HCT116 (cell line): ENCODE data around the gene WDR38. TPM values are rescaled to one million over a fixed set of nuclear protein-coding genes. Genes with fewer than 3 reads are reported as not detected.

Source experiments
- ATAC-seq: fragments of 200-7000 bp; cut with Tn5 transposase; 2 replicates; pipeline ENCODE4 v1.9.1; 2020; ENCODE audit warnings: mild to moderate bottlenecking, moderate library complexity
- BruUV-seq: library from RNA; stranded (reverse); fragments of 400-500 nt; replicated peaks from 2 replicates; lab custom pipeline; 2021; lab: Mats Ljungman, UMichigan
- CTCF ChIA-PET: fragments of 300-600 bp; sonication (Branson Sonifier 250); formaldehyde crosslinking; loops from one replicate; lab custom pipeline; 2021; ENCODE audit warnings: antibody characterized with exemption; lab: Charles Lee
- POLR2A ChIA-PET: fragments of 300-600, 350-600 bp; sonication (Branson Sonifier 250); formaldehyde crosslinking; loops from one replicate; lab custom pipeline; 2021; ENCODE audit warnings: antibody characterized with exemption; lab: Charles Lee
- RAD21 ChIA-PET, 2 experiments: fragments of 300-600 bp; sonication (Branson Sonifier 250); formaldehyde crosslinking; loops; one replicate each; lab custom pipeline; 2023; ENCODE audit warnings: low total read pairs in 2 of 2; ENCODE audit not compliant: uncharacterized antibody in 2 of 2, unreplicated experiment in 2 of 2, low non-redundant PET in 1 of 2; lab: Charles Lee
- DNase-seq: peaks from one replicate; pipeline ENCODE4 v3.0.0-alpha.2; 2010; ENCODE audit warnings: low read depth, low spot score
- H2AFZ ChIP-seq: fragments of 200-600 bp; shearing (Covaris generic), sonication (generic); 2 replicates; pipeline ENCODE4 v1.6.1; 2017; ENCODE audit warnings: low read depth, mixed run types, mixed read lengths, antibody characterized with exemption, low read length; ENCODE audit not compliant: poor library complexity, severe bottlenecking
- H3K27ac ChIP-seq: 2 replicates; pipeline ENCODE4 v1.5.1; 2012; ENCODE audit warnings: low read depth, low read length
- H3K27me3 ChIP-seq: fragments of 200-600 bp; sonication (generic); 2 replicates; pipeline ENCODE4 v1.6.1; 2016; ENCODE audit warnings: mixed run types, low read length, mixed read lengths; ENCODE audit not compliant: insufficient read depth
- H3K36me3 ChIP-seq, 2 experiments: fragments of 200-500 bp in 1 of 2; fragments of 200-600 bp in 1 of 2; sonication (Bioruptor generic) in 1 of 2; sonication (generic) in 1 of 2; 2 replicates each; pipeline versions ENCODE4 v1.5.1 to v1.6.1; 2014 to 2016; ENCODE audit warnings: low read length in 2 of 2, inconsistent platforms in 1 of 2, mixed read lengths in 1 of 2, mixed run types in 1 of 2; ENCODE audit not compliant: insufficient read depth in 2 of 2, control insufficient read depth in 1 of 2
- H3K4me1 ChIP-seq, 2 experiments: fragments of 200-600 bp in 1 of 2; sonication (generic) in 1 of 2; 2 replicates each; pipeline versions ENCODE4 v1.5.1 to v1.6.1; 2012 to 2017; ENCODE audit warnings: low read length in 2 of 2, inconsistent platforms in 1 of 2, mild to moderate bottlenecking in 1 of 2, mixed read lengths in 1 of 2, mixed run types in 1 of 2, moderate library complexity in 1 of 2; ENCODE audit not compliant: insufficient read depth in 2 of 2, control insufficient read depth in 1 of 2
- H3K4me2 ChIP-seq: fragments of 200-600 bp; sonication (generic); 2 replicates; pipeline ENCODE4 v1.6.1; 2017; ENCODE audit warnings: mixed run types, low read length, mixed read lengths
- H3K4me3 ChIP-seq, 2 experiments: fragments of 200-600 bp in 1 of 2; sonication (generic) in 1 of 2; replicated peaks in 1 of 2; 2 replicates each; pipeline ENCODE4 v1.5.1; 2011 to 2016; ENCODE audit warnings: low read length in 2 of 2, control low read depth in 1 of 2, low read depth in 1 of 2, mild to moderate bottlenecking in 1 of 2, mixed read lengths in 1 of 2, mixed run types in 1 of 2
- H3K79me2 ChIP-seq: fragments of 200-600 bp; sonication (generic); 2 replicates; pipeline ENCODE4 v1.6.1; 2017; ENCODE audit warnings: mild to moderate bottlenecking, mixed run types, low read length, moderate library complexity, mixed read lengths; ENCODE audit not compliant: insufficient read depth
- H3K9ac ChIP-seq: fragments of 200-600 bp; sonication (generic); 2 replicates; pipeline ENCODE4 v1.6.1; 2016; ENCODE audit warnings: low read length, mixed read lengths
- H3K9me2 ChIP-seq: fragments of 200-600 bp; sonication (generic), shearing (Covaris generic); 2 replicates; pipeline ENCODE4 v1.6.1; 2017; ENCODE audit warnings: mixed run types, mild to moderate bottlenecking, moderate library complexity; ENCODE audit not compliant: insufficient read depth
- H3K9me3 ChIP-seq, 2 experiments: fragments of 200-500 bp in 1 of 2; fragments of 200-600 bp in 1 of 2; sonication (Bioruptor generic) in 1 of 2; sonication (generic) in 1 of 2; 2 replicates each; pipeline ENCODE4 v1.6.1; 2014 to 2017; ENCODE audit warnings: low read length in 2 of 2, mixed read lengths in 2 of 2, inconsistent platforms in 1 of 2, low read depth in 1 of 2, mild to moderate bottlenecking in 1 of 2, mixed run types in 1 of 2, moderate library complexity in 1 of 2; ENCODE audit not compliant: control insufficient read depth in 1 of 2, insufficient read depth in 1 of 2
- H4K20me1 ChIP-seq: fragments of 200-600 bp; sonication (generic), shearing (Covaris generic); 2 replicates; pipeline ENCODE4 v1.6.1; 2017; ENCODE audit warnings: mixed run types, mild to moderate bottlenecking, moderate library complexity; ENCODE audit not compliant: insufficient read depth
- CBX3 ChIP-seq: IDR thresholded peaks from 2 replicates; pipeline ENCODE4 v1.6.1; 2012; ENCODE audit warnings: low read depth
- CTCF ChIP-seq, 3 experiments: fragments of 200-600 bp in 1 of 3; sonication (generic) in 1 of 3; IDR thresholded peaks in 2 of 3; conservative IDR thresholded peaks in 1 of 3; 2 replicates each; pipeline ENCODE4 v1.5.1; 2012 to 2017; ENCODE audit warnings: low read depth in 2 of 3, low read length in 2 of 3, antibody characterized with exemption in 1 of 3, borderline replicate concordance in 1 of 3, control low read depth in 1 of 3, mild to moderate bottlenecking in 1 of 3, mixed read lengths in 1 of 3, mixed run types in 1 of 3, moderate library complexity in 1 of 3; ENCODE audit not compliant: insufficient read depth in 1 of 3
- EGR1 ChIP-seq: IDR thresholded peaks from 2 replicates; pipeline ENCODE4 v1.6.1; 2012; ENCODE audit warnings: low read depth
- EZH2phosphoT487 ChIP-seq: fragments of 200-600 bp; IDR thresholded peaks from 2 replicates; pipeline ENCODE4 v1.6.1; 2018; ENCODE audit warnings: antibody characterized with exemption, borderline replicate concordance
- FOSL1 ChIP-seq: IDR thresholded peaks from 2 replicates; pipeline ENCODE4 v1.6.1; 2012; ENCODE audit warnings: low read depth
- REST ChIP-seq: IDR thresholded peaks from 2 replicates; pipeline ENCODE4 v1.6.1; 2012; ENCODE audit warnings: low read depth
- ZFX ChIP-seq: fragments of 450-650 bp; IDR thresholded peaks from 2 replicates; pipeline ENCODE4 v1.6.1; 2017
- ZNF274 ChIP-seq: fragments of 200-500 bp; sonication (Bioruptor generic); IDR thresholded peaks from 2 replicates; pipeline ENCODE4 v1.6.1; 2014; ENCODE audit warnings: mild to moderate bottlenecking, low read depth, low read length, inconsistent platforms
- intact Hi-C: fragments of 100-400 bp; cut with micrococcal nuclease; formaldehyde crosslinking; loops from 2 replicates; pipeline ENCODE4 v1.10.0; 2022
- total RNA-seq: library from RNA; stranded (reverse); gene quantifications from one replicate; pipeline ENCODE4 v1.2.1, GENCODE V29; 2021; ENCODE audit not compliant: unreplicated experiment

Gene WDR38
- total RNA-seq, 1 experiment from 2014 or later, result not detected

GRCh38 chr9:124809211-124809610, 44.0 kb upstream of the WDR38 start:
- ChIA-PET CTCF (interaction anchor here (4.1 kb wide), 1 partner anchor 44 kb away, joined by 15 read pairs; the partner anchor contains the start of gene WDR38), POLR2A (no interaction called here), RAD21 (no interaction called here)
- no peak overlapping the region for H3K9ac ChIP-seq
- ATAC-seq (no peak), DNase-seq (no peak)
- no peaks in the 10 kb centered on the region for H3K9me2 ChIP-seq
- intact Hi-C loops, result no loop called here
- no peaks in the 10 kb centered on the region for H3K79me2 ChIP-seq
- H3K27ac ChIP-seq, result no peak overlapping the region
- H4K20me1 ChIP-seq, result no peaks in the 10 kb centered on the region
- no peak overlapping the region for H3K4me3 ChIP-seq
- BruUV-seq, result no TSS peak
- no peaks in the 10 kb centered on the region for H3K36me3 ChIP-seq
- no peak overlapping the region for H2AFZ ChIP-seq
- no peaks in the 10 kb centered on the region for H3K9me3 ChIP-seq
- no peaks in the 10 kb centered on the region for H3K27me3 ChIP-seq
- H3K4me1 ChIP-seq, result peaks cover 42 to 49% of the 10 kb centered on the region in 2 experiments
- no peak for TF ChIP-seq EZH2phosphoT487
- no peak for TF ChIP-seq CTCF (IDR thresholded peaks at IDR 0.05 in 2 of 3, conservative IDR thresholded peaks at IDR 0.05 in 1 of 3; ENCODE audit: borderline replicate concordance in 1 of 3, insufficient read depth in 1 of 3, low read depth in 2 of 3, low read length in 2 of 3)
- no peak for TF ChIP-seq ZNF274
- TF ChIP-seq EGR1, result no peak
- TF ChIP-seq CBX3, result no peak
- TF ChIP-seq ZFX, result no peak
- TF ChIP-seq FOSL1, result no peak
- no peak for TF ChIP-seq REST
- no peak overlapping the region for H3K4me2 ChIP-seq
